Panc1 (cell line): ENCODE results near the gene SLCO2A1. TPM values are rescaled to one million over a fixed set of nuclear protein-coding genes. Genes with fewer than 3 reads are reported as not detected.

ENCODE experiments used
- ATAC-seq: fragments of 200-7000 bp; cut with Tn5 transposase; 2 replicates; pipeline ENCODE4 v1.9.1; 2020; ENCODE audit warnings: mild to moderate bottlenecking, moderate library complexity
- BruUV-seq: library from RNA; stranded (reverse); fragments of 400-500 nt; replicated peaks from 2 replicates; lab custom pipeline; 2021; lab: Mats Ljungman, UMichigan
- CTCF ChIA-PET: fragments of 300-600 bp; sonication (Branson Sonifier 250); formaldehyde crosslinking; loops from one replicate; lab custom pipeline; 2022; ENCODE audit warnings: antibody characterized with exemption; lab: Charles Lee
- POLR2A ChIA-PET: fragments of 300-600 bp; sonication (Branson Sonifier 250); formaldehyde crosslinking; loops from one replicate; lab custom pipeline; 2022; ENCODE audit warnings: antibody characterized with exemption; lab: Charles Lee
- DNase-seq: peaks from one replicate; pipeline ENCODE4 v3.0.0-alpha.2; 2010; ENCODE audit warnings: low read depth, low spot score
- H3K27ac ChIP-seq: 2 replicates; pipeline ENCODE4 v1.5.1; 2011; ENCODE audit warnings: mild to moderate bottlenecking, low read length, inconsistent platforms
- H3K27me3 ChIP-seq: fragments of 200-500 bp; sonication (Bioruptor generic); 2 replicates; pipeline ENCODE4 v1.6.0; 2014; ENCODE audit warnings: low read length, inconsistent platforms; ENCODE audit not compliant: control insufficient read depth, insufficient read depth
- H3K36me3 ChIP-seq: fragments of 200-500 bp; sonication (Bioruptor generic); 2 replicates; pipeline ENCODE4 v1.5.1; 2014; ENCODE audit warnings: inconsistent platforms, mild to moderate bottlenecking, low read length, moderate library complexity; ENCODE audit not compliant: control insufficient read depth, insufficient read depth
- H3K4me1 ChIP-seq: 2 replicates; pipeline ENCODE4 v1.5.1; 2011; ENCODE audit warnings: inconsistent platforms, mild to moderate bottlenecking, low read length, moderate library complexity; ENCODE audit not compliant: control insufficient read depth, insufficient read depth
- H3K4me3 ChIP-seq, 2 experiments: 2 replicates each; pipeline ENCODE4 v1.5.1; 2011 to 2012; ENCODE audit warnings: low read depth in 2 of 2, low read length in 2 of 2, mild to moderate bottlenecking in 2 of 2, inconsistent platforms in 1 of 2, moderate library complexity in 1 of 2
- H3K9me3 ChIP-seq: fragments of 200-500 bp; sonication (Bioruptor generic); 2 replicates; pipeline ENCODE4 v1.5.1; 2014; ENCODE audit warnings: low read depth, mild to moderate bottlenecking, inconsistent platforms, low read length, moderate library complexity; ENCODE audit not compliant: control insufficient read depth, insufficient read depth
- POLR2AphosphoS5 ChIP-seq: IDR thresholded peaks from 2 replicates; pipeline ENCODE4 v1.6.1; 2012; ENCODE audit warnings: mild to moderate bottlenecking, low read depth, low read length, moderate library complexity
- REST ChIP-seq, 2 experiments: IDR thresholded peaks; 2 replicates each; pipeline ENCODE4 v1.6.1; 2011 to 2012; ENCODE audit warnings: low read depth in 2 of 2, control low read depth in 1 of 2, low read length in 1 of 2, mild to moderate bottlenecking in 1 of 2, moderate library complexity in 1 of 2; ENCODE audit not compliant: insufficient read depth in 1 of 2
- SIN3A ChIP-seq: IDR thresholded peaks from 2 replicates; pipeline ENCODE4 v1.6.1; 2012; ENCODE audit warnings: low read depth, mild to moderate bottlenecking, low read length, moderate library complexity, borderline replicate concordance; ENCODE audit not compliant: insufficient read depth
- TCF7L2 ChIP-seq: IDR thresholded peaks from 2 replicates; pipeline ENCODE4 v1.6.1; 2011; ENCODE audit warnings: mild to moderate bottlenecking, low read depth, low read length, inconsistent platforms
- in situ Hi-C: cut with HindIII; loops from 2 replicates; pipeline ENCODE4 v1.10.0; 2016; ENCODE audit warnings: low sequenced_read_pairs, low pct_unique_long_range_greater_than_20kb
- intact Hi-C: fragments of 100-400 bp; cut with micrococcal nuclease; formaldehyde crosslinking; loops from one replicate; pipeline ENCODE4 v1.10.0; 2022; ENCODE audit not compliant: unreplicated experiment
- total RNA-seq: library from RNA; stranded (reverse); gene quantifications from one replicate; pipeline ENCODE4 v1.2.1, GENCODE V29; 2021; ENCODE audit not compliant: unreplicated experiment
- TF ChIP-seq, protein P1 (sequence below): fragments of 450-650 bp; IDR thresholded peaks from 2 replicates; pipeline ENCODE4 v1.5.1; 2017; ENCODE audit warnings: mild to moderate bottlenecking

SLCO2A1 gene
- total RNA-seq, 1 experiment from 2014 or later = 0.62 TPM

DNA sequence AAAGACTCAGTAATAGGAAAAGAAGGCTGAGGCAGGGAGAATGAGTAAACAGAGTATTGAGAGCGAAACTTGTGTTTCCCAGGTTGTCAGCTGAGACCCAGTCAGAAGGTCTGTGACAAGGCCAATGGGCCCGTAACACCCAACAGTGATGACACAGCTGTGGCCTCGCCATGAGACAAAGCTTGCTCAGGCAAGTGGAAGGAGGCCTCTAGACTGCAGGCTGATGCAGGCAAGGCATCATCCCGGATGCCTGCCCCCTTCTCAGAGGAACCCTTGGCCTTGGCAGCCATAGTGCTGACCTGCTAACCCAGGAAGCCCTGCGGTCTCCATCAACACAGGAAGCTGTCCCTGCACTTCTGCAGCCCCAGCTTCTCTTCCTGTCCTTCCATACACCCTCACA is 149.4 kb downstream of the SLCO2A1 start:
- H3K27ac ChIP-seq = no peak overlapping the region
- TF ChIP-seq SIN3A = no peak
- no peak for TF ChIP-seq REST (IDR thresholded peaks at IDR 0.05; ENCODE audit: insufficient read depth in 1 of 2, low read depth in 2 of 2, low read length in 1 of 2)
- TF ChIP-seq, protein P1, sequence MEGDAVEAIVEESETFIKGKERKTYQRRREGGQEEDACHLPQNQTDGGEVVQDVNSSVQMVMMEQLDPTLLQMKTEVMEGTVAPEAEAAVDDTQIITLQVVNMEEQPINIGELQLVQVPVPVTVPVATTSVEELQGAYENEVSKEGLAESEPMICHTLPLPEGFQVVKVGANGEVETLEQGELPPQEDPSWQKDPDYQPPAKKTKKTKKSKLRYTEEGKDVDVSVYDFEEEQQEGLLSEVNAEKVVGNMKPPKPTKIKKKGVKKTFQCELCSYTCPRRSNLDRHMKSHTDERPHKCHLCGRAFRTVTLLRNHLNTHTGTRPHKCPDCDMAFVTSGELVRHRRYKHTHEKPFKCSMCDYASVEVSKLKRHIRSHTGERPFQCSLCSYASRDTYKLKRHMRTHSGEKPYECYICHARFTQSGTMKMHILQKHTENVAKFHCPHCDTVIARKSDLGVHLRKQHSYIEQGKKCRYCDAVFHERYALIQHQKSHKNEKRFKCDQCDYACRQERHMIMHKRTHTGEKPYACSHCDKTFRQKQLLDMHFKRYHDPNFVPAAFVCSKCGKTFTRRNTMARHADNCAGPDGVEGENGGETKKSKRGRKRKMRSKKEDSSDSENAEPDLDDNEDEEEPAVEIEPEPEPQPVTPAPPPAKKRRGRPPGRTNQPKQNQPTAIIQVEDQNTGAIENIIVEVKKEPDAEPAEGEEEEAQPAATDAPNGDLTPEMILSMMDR = no peak
- no peak for TF ChIP-seq TCF7L2
- no peak for TF ChIP-seq POLR2AphosphoS5
- ChIA-PET POLR2A (no interaction called here), CTCF (no interaction called here)
- no peaks in the 10 kb centered on the region for H3K27me3 ChIP-seq
- BruUV-seq = no TSS peak
- H3K9me3 ChIP-seq = no peaks in the 10 kb centered on the region
- no peaks in the 10 kb centered on the region for H3K36me3 ChIP-seq
- ATAC-seq (no peak), DNase-seq (no peak)
- H3K4me1 ChIP-seq = no peaks in the 10 kb centered on the region
- no peak overlapping the region for H3K4me3 ChIP-seq
- intact Hi-C loops (no loop called here), in situ Hi-C loops (no loop called here)

GRCh38 chr3:133878518-133878917 is 151.2 kb downstream of the SLCO2A1 start:
- ChIA-PET POLR2A (no interaction called here), CTCF (no interaction called here)
- Histone ChIP-seq H3K4me1 (no peaks in the 10 kb centered on the region), H3K4me3 (no peak overlapping the region), H3K36me3 (no peaks in the 10 kb centered on the region), H3K27ac (no peak overlapping the region), H3K27me3 (no peaks in the 10 kb centered on the region), H3K9me3 (no peaks in the 10 kb centered on the region)
- no TSS peak for BruUV-seq
- DNase-seq = no peak
- in situ Hi-C loops (no loop called here), intact Hi-C loops (no loop called here)
- ATAC-seq = no peak
- no peak for TF ChIP-seq POLR2AphosphoS5
- no peak for TF ChIP-seq TCF7L2
- TF ChIP-seq SIN3A = no peak
- TF ChIP-seq, protein P1 = no peak
- no peak for TF ChIP-seq REST (IDR thresholded peaks at IDR 0.05; ENCODE audit: insufficient read depth in 1 of 2, low read depth in 2 of 2, low read length in 1 of 2)

Other genes with a start within 250 kb of the SLCO2A1 start
- 73.5 TPM for gene SRPRB, start 224.1 kb downstream of the SLCO2A1 start, total RNA-seq
- 49.2 TPM for gene RAB6B, start 134.0 kb downstream of the SLCO2A1 start, total RNA-seq
- 82.7 TPM for gene RYK, start 220.9 kb upstream of the SLCO2A1 start, total RNA-seq